ENCODE measurements around the gene ALKBH5.

Gene ALKBH5

GRCh38 chr17:18247613-18248001 is 64.0 kb downstream of the ALKBH5 start:
- DNase-seq, result no peak

GRCh38 chr17:18248300-18248731 is 64.7 kb downstream of the ALKBH5 start:
- DNase-seq, result peak; percentile 69

GRCh38 chr17:18248811-18249210 is 65.2 kb downstream of the ALKBH5 start:
- DNase-seq, result no peak

DNA sequence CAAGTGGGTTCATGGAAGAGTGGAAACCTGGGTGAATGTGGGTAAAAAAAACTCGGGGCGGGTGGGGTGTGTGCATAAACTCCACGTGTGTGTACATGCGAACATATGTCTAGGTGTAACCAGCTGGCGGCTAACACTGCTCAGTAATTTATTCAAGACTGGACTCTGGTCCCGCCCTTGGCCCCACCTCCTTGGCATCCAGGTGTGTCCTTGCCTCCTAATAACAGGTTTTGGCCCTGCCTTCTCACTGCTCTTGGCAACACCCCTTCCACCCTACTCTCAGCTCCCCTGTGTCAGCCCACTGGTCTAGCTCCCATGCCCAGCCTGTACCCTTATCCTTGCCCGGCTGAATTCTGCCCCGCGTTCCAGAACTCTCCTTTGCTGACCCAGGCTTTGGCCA is 66.6 kb downstream of the ALKBH5 start:
- DNase-seq, result no peak

DNA sequence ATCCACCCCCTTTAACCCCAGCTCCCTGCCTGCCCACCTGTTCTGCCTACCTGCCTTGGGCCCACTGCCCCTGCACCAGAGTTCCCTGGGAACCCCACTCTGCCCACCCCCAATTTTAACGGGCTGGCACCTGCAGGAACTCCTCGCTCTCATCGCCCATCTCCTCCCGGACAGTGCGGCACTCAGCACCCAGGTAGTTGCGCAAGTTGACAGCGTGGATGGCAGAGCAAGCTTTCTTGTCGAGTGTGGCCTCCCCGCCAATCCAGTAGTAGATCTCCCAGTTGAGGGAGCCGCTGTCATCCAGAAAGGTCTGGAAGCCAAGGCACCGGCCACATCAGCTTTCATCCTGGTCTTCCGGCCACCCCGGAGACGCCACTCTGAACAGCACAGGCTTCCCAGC is 67.1 kb downstream of the ALKBH5 start:
- no peak for DNase-seq

DNA sequence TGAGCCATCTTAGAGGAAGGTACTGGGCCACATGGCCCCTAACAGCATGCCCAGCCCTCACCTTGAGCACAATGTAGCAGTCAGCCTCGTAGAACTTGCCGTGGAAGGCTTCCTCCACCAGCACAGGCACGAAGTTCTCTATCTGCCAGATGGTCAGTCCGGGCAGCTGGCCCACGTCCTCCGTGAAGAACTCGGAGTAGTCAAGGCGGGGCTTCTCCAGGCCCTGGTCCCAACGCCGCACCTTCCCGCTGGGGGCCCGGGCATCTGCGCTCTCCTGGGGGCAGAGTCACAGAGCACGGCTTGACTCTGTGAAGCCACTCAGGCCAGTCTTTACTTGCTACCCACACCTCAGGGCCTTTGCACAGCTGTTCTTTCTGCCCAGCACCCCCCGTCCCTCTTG is 67.6 kb downstream of the ALKBH5 start:
- DNase-seq, result no peak

- no peak for DNase-seq
These were observed 68.5 kb downstream of the ALKBH5 start for GRCh38 chr17:18252160-18252559.

- no peak for DNase-seq
These were observed 69.7 kb downstream of the ALKBH5 start for GRCh38 chr17:18253187-18253884.

DNA sequence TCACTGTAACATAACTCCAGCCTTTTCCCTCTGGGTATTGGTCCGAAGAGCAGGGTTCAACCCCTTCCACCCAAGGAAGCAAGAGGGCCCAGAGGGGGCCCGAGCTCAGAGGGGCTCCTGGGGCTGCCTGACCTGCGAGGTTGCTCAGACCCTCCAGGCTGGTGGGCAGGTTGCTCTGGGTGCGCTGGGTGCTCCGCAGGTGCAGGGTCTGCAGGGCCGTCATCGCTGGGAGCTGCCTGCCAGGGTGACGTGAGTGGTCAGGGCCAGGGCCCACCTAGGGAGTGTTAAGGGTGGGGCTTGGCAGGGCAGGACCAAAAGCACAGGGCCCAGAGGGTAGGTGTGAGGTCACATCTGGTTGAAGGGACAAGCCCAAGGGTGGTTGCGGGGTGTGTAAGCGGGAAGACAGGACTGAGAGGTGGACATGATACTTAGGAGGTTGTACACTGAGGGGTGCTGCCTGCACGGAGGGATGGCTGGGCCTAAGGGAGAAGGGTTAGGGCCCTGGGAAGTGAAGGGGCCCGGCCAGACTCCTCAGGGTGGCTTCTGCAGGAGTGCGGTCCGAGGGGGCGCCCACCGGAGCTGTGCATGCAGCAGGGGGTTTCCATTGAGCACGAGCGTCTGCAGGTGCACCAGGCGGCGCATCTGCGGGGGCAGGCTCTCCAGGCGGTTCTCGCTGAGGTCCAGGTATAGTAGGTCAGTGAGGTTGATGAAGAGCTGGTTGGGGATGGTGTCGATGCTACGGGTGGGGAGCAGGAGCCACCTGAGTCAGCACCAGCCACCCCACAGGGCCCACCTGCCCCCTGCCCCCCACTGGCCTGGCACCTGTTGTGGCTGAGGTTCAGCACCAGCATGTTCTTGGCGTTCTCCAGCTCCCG is 70.6 kb downstream of the ALKBH5 start:
- no peak for DNase-seq

- DNase-seq, result no peak
These were observed 71.4 kb downstream of the ALKBH5 start for GRCh38 chr17:18254888-18255649.

GRCh38 chr17:18256351-18256750 is 72.7 kb downstream of the ALKBH5 start:
- no peak for DNase-seq

DNA sequence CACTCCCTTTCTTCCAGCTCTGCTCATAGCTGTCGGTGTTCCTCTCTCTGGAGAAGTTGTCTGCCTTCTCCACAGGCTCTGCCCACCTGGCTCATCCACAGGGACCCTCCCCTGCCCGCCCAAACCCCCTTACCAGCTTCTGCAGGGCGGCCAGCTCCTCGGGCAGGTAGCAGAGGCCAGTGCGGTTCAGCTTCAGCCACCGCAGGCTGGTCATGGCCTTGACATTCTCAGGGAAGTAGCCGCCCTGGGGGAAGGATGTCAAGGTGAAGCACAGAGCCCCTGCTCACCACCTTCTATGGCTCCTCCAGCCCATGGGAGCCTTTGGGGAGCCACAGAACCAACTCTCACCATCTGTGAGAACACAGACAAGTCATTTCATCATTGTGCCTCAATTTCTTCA is 73.1 kb downstream of the ALKBH5 start:
- DNase-seq, result no peak

DNA sequence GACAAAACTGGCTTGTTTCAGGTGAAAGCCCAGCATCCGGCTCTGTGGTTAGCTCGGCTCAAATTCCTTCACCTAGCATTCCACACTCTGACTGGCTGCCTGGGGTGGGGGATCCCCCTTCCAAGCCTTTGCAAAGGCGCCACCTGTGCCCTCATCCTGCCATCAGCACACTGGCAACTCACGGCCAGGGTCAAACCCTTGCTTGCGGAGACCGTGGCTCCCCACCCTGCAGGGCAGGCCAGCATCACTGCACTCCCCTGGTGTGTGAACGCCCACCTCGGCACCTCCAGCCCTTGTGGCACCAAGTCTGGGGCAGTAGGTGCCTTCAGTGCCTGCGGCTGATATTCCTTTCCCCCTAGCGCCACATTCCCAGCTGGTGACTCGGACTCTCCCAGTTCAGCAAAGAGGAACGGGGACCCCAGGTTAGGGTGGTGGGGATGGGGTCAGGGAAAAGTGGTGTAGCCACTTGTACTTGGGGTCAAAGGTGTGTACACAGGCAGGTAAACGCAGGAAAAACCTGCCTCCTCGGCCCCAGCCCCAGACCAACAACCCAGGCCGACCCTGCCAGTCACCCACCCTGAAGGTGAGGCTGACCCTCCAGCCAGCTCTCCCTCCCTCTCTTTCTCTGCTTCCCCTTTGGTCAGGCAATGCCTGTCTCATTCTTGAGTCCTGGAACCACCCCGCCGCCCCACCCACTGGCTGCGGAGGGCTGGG is 73.8 kb downstream of the ALKBH5 start:
- DNase-seq, result peak; percentile 41

GRCh38 chr17:18257982-18258355 is 74.3 kb downstream of the ALKBH5 start:
- DNase-seq, result peak; percentile 43

- DNase-seq, result peak; percentile 33
These were observed 74.9 kb downstream of the ALKBH5 start, which contains the start of gene FLII for GRCh38 chr17:18258356-18259038. Gene FLII, minus strand, starts transcription at chr17:18258738. Its CDS starts 48 bp downstream, at chr17:18258690.

All from fibroblast of skin of right biceps (primary cell).